C4-2B (cell line): ENCODE results near the gene AVPI1.

ENCODE experiments used
- H3K27ac ChIP-seq: fragments of 450-650 bp; 2 replicates; pipeline ENCODE4 v1.5.1; 2017
- CTCF ChIP-seq: fragments of 450-650 bp; conservative IDR thresholded peaks from 2 replicates; pipeline ENCODE4 v1.5.1; 2017; ENCODE audit warnings: mild to moderate bottlenecking
- ZFX ChIP-seq: fragments of 450-650 bp; IDR thresholded peaks from 2 replicates; pipeline ENCODE4 v1.6.1; 2017

The AVPI1 gene

DNA sequence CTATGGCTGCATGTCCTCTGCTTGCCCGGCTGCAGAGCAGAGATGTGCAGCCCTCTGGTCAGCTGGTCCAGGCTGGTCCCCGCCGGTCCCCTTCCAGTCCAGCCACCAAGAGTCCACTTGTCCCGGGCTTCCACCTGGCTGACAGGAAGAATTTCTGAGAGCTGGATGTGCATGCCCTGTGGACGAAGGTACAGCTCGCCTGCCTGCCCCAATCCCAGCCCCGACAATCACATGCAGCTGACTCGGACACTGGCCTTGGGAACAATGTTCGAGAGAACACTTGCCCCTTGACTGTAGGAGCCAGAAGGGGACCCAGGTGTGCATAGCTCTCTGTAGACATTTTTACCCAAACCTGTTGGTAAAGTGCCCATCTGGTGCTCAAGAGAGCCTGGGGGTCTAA is 11.8 kb downstream of the AVPI1 start:
- TF ChIP-seq ZFX (no peak), CTCF (no peak)
- no peak overlapping the region for H3K27ac ChIP-seq

DNA sequence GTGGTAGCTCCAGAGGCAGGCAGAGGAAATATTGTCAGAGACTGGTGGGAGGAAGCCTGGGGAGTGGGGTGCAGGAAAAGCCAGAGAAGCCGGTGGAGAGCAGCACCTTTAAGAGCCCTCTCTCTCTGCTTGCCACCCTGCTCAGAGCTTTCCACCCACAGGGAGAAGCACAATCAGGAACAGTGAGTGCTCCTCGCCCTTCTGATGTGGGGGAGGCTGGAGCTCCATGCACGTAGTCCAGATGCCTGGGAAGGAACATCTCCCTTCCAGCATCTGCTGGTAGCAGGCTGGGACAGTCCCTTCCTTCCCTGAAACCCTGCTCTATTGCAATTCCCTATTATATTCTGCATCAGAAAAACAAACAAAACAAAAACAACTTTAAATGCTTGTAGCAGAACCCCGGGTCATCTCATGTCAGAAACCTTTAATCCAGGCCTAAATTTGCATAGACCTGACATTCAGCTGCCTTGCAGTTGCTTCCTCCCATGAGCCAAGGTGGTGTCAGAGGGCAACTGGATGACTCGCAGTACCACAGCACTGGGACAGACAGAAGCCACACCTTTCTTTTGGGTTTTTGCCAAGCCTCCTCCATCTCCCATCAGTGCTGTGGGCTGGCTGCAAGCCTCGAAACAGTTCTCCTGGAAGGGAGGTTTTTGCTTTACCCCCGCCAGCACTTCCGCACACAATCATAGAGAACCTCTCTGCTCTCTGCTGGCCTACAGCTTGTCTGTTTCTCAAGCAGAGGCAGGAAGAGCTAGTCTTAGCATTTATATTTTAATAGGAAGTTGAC is 13.1 kb downstream of the AVPI1 start:
- no peak overlapping the region for H3K27ac ChIP-seq
- TF ChIP-seq ZFX: no peak

GRCh38 chr10:97669571-97669970 is 17.5 kb downstream of the AVPI1 start:
- TF ChIP-seq ZFX (no peak), CTCF (no peak)
- H3K27ac ChIP-seq: no peak overlapping the region

DNA sequence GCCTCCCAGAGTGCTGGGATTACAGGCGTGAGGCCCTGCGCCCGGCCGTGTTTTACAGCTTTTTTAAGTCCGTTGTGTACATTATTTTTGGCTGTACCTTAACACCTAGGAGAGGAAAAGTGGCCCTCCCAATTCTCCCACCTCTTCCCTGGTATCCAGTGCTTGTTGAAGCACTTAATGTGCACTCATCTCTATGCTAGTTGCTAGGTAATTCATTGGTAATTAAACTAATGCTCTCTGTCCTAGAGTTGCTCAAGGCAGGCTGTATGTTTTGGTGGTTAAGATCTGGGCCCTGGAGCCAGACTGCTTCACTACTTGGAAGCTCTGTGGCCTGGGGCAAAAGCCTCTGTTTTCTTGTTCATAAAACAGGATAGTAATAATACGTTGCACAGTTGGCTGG is 19.6 kb downstream of the AVPI1 start:
- no peak overlapping the region for H3K27ac ChIP-seq
- TF ChIP-seq ZFX: no peak
- TF ChIP-seq CTCF: no peak

GRCh38 chr10:97666992-97667391 is 20.0 kb downstream of the AVPI1 start:
- H3K27ac ChIP-seq: no peak overlapping the region
- TF ChIP-seq ZFX (no peak), CTCF (no peak)

GRCh38 chr10:97664282-97664850 is 22.7 kb downstream of the AVPI1 start:
- TF ChIP-seq ZFX: no peak
- no peak for TF ChIP-seq CTCF
- H3K27ac ChIP-seq: no peak overlapping the region

- no peak overlapping the region for H3K27ac ChIP-seq
- TF ChIP-seq ZFX: no peak
- TF ChIP-seq CTCF: no peak
Measured at GRCh38 chr10:97659589-97659988, 27.5 kb downstream of the AVPI1 start.

- no peak overlapping the region for H3K27ac ChIP-seq
- TF ChIP-seq CTCF: no peak
- TF ChIP-seq ZFX: no peak
Measured at GRCh38 chr10:97656777-97657176, 30.3 kb downstream of the AVPI1 start.
